ENCODE data around the gene RNF5. TPM values are rescaled to one million over a fixed set of nuclear protein-coding genes. Genes with fewer than 3 reads are reported as not detected.
"Not testable (repeated sequence)": the region's sequence is repeated elsewhere in the genome, so short reads cannot be mapped to it uniquely, and the experiment has no call there.

The RNF5 gene
- 10 to 100 TPM; 58.4 to 58.9 TPM for total RNA-seq

- POLR2A ChIA-PET, result interaction anchor here (1.2 kb wide), 1 partner anchor 15 kb away, joined by 7 read pairs; the partner anchor contains the start of gene GPSM3
- CTCF ChIA-PET, result interaction anchor here (1.2 to 1.5 kb wide), 2 partner anchors 10 to 15 kb away, joined by 4 to 7 read pairs; partner anchors contain the start of gene GPSM3
Measured at GRCh38 chr6:32177788-32178546, at the start of gene RNF5. TSS of gene RNF5 (plus strand) at chr6:32178405. CDS start at chr6:32178512, 107 bp downstream.

GRCh38 chr6:32128751-32129296 is 49.4 kb upstream of the RNF5 start:
- POLR2A ChIA-PET, result interaction anchor here (0.8 to 1.9 kb wide), 5 partner anchors 51 to 227 kb away, joined by 3 to 6 read pairs (median 4); partner anchors contain the start of genes DXO, PBX2 and ZBTB12
- CTCF ChIA-PET, result interaction anchor here (0.6 to 5.4 kb wide), 4 partner anchors 11 to 936 kb away, joined by 3 to 31 read pairs (median 4); no protein-coding TSS in a partner anchor

GRCh38 chr6:32129297-32130088 is 48.7 kb upstream of the RNF5 start:
- CTCF ChIA-PET, result interaction anchor here (0.6 to 5.4 kb wide), 5 partner anchors 11 to 937 kb away, joined by 3 to 31 read pairs (median 4); partner anchors contain the start of gene DXO
- POLR2A ChIA-PET, result interaction anchor here (0.8 to 1.9 kb wide), 4 partner anchors 50 to 228 kb away, joined by 3 to 6 read pairs (median 4); partner anchors contain the start of genes DXO and ZBTB12

GRCh38 chr6:32131439-32131948 is 46.7 kb upstream of the RNF5 start:
- CTCF ChIA-PET, result interaction anchor here (5.4 kb wide), 1 partner anchor 13 kb away, joined by 31 read pairs; no protein-coding TSS in a partner anchor
- POLR2A ChIA-PET, result interaction anchor here (1.2 kb wide), 1 partner anchor 65 kb away, joined by 5 read pairs; no protein-coding TSS in a partner anchor

GRCh38 chr6:32132110-32132509 is 46.1 kb upstream of the RNF5 start:
- ChIA-PET CTCF (interaction anchor here (5.4 kb wide), 1 partner anchor 14 kb away, joined by 31 read pairs; no protein-coding TSS in a partner anchor), POLR2A (no interaction called here)

- POLR2A ChIA-PET, result no interaction called here
- CTCF ChIA-PET, result no interaction called here
Measured at GRCh38 chr6:32133786-32134185, 44.4 kb upstream of the RNF5 start.

GRCh38 chr6:32137454-32137853 is 40.8 kb upstream of the RNF5 start:
- POLR2A ChIA-PET, result no interaction called here
- CTCF ChIA-PET, result interaction anchor here (1.4 kb wide), 1 partner anchor 17 kb away, joined by 3 read pairs; no protein-coding TSS in a partner anchor

GRCh38 chr6:32139590-32139989 is 38.6 kb upstream of the RNF5 start:
- POLR2A ChIA-PET, result interaction anchor here (0.7 kb wide), 1 partner anchor 15 kb away, joined by 5 read pairs; no protein-coding TSS in a partner anchor
- CTCF ChIA-PET, result no interaction called here

GRCh38 chr6:32140420-32141046 is 37.7 kb upstream of the RNF5 start:
- ChIA-PET CTCF (interaction anchor here (0.7 kb wide), 1 partner anchor 252 kb away, joined by 3 read pairs; no protein-coding TSS in a partner anchor), POLR2A (no interaction called here)

GRCh38 chr6:32144238-32144637 is 34.0 kb upstream of the RNF5 start:
- CTCF ChIA-PET, POLR2A ChIA-PET: not testable (repeated sequence)

GRCh38 chr6:32146287-32146686 is 31.9 kb upstream of the RNF5 start:
- ChIA-PET CTCF (no interaction called here), POLR2A (no interaction called here)

- ChIA-PET POLR2A (no interaction called here), CTCF (no interaction called here)
Measured at GRCh38 chr6:32146687-32147086, 31.5 kb upstream of the RNF5 start.

- POLR2A ChIA-PET, result no interaction called here
- CTCF ChIA-PET, result interaction anchor here (1.2 kb wide), 1 partner anchor 18 kb away, joined by 4 read pairs; no protein-coding TSS in a partner anchor
Measured at GRCh38 chr6:32147401-32148132, 30.6 kb upstream of the RNF5 start.

GRCh38 chr6:32148289-32149091 is 29.7 kb upstream of the RNF5 start:
- ChIA-PET CTCF (interaction anchor here (1.2 kb wide), 1 partner anchor 19 kb away, joined by 4 read pairs; no protein-coding TSS in a partner anchor), POLR2A (no interaction called here)

- POLR2A ChIA-PET, result no interaction called here
- CTCF ChIA-PET, result no interaction called here
Measured at GRCh38 chr6:32149092-32149755, 29.0 kb upstream of the RNF5 start.

- POLR2A ChIA-PET, result no interaction called here
- CTCF ChIA-PET, result interaction anchor here (1.3 kb wide), 1 partner anchor 31 kb away, joined by 3 read pairs; no protein-coding TSS in a partner anchor
Measured at GRCh38 chr6:32149932-32150870, 28.0 kb upstream of the RNF5 start.

All from activated CD8-positive, alpha-beta memory T cell treated with anti-CD3 and anti-CD28 coated beads for 36 hours (primary cell).